GM12891 (cell line): ENCODE measurements around the gene CLCNKA. TPM values are rescaled to one million over a fixed set of nuclear protein-coding genes. Genes with fewer than 3 reads are reported as not detected.
"Not testable (repeated sequence)": the region's sequence is repeated elsewhere in the genome, so short reads cannot be mapped to it uniquely, and the experiment has no call there.

Source experiments
- DNase-seq: peaks from one replicate; pipeline ENCODE4 v3.0.0; 2011; ENCODE audit warnings: low spot score; ENCODE audit not compliant: insufficient read length
- FAIRE-seq: peaks from 2 replicates; lab custom pipeline; 2011; peaks lifted over from hg19 to GRCh38; lab: Jason Lieb, UNC
- PAX5 ChIP-seq: IDR thresholded peaks from 2 replicates; pipeline ENCODE4 v1.6.1; 2011; ENCODE audit warnings: low read length, moderate library complexity, mild to moderate bottlenecking; ENCODE audit not compliant: insufficient read depth, severe bottlenecking
- POLR2A ChIP-seq: IDR thresholded peaks from 2 replicates; pipeline ENCODE4 v1.6.1; 2011; ENCODE audit warnings: low read depth, low read length, control low read depth
- POLR2AphosphoS5 ChIP-seq: IDR thresholded peaks from 2 replicates; pipeline ENCODE4 v1.6.1; 2011; ENCODE audit warnings: low read depth, low read length, control low read depth
- POU2F2 ChIP-seq: IDR thresholded peaks from 2 replicates; pipeline ENCODE4 v1.6.1; 2011; ENCODE audit warnings: low read depth, mild to moderate bottlenecking, control low read depth, low read length, moderate library complexity
- SPI1 ChIP-seq: IDR thresholded peaks from 2 replicates; pipeline ENCODE4 v1.6.1; 2011; ENCODE audit warnings: low read depth, low read length, control low read depth
- TAF1 ChIP-seq: IDR thresholded peaks from 2 replicates; pipeline ENCODE4 v1.6.1; 2011; ENCODE audit warnings: low read depth, low read length, control low read depth
- polyA plus RNA-seq: library from polyadenylated mRNA; unstranded; fragments of >200 nt; gene quantifications from one replicate; pipeline ENCODE4 v1.2.1, GENCODE V29; 2012; ENCODE audit warnings: low read depth, missing spikeins, inconsistent platforms; ENCODE audit not compliant: missing spikeins

Gene CLCNKA
- 0.40 TPM for polyA plus RNA-seq

DNA sequence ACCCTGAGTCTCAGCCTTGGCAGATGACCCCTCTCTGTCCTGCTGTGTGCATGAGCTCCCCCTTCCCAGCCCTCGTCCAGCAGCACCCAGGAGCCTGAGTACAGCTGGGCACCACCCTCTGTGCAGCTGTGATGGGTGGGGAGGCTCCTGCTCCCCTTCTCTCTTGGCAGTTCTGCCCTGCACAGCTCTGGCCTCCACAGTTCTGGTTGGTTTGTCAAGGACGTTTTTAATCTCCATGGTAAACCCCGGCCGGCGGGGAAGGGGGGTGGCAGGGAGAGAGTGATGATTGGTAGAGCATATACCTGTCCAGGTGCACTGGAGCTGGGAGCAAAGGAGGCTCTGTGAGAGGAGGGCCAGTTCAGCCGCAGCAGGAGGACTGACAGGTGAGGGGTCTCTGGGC is at the start of gene CLCNKA:
CLCNKA (plus strand) TSS at position 356 of the 400 bp plus-strand sequence. CDS start 584 bp downstream, outside the sequence.
- no peak for TF ChIP-seq POLR2A
- no peak for TF ChIP-seq SPI1
- TF ChIP-seq POU2F2: no peak
- TF ChIP-seq PAX5: no peak
- TF ChIP-seq POLR2AphosphoS5: no peak
- no peak for TF ChIP-seq TAF1
- no peak for DNase-seq

DNA sequence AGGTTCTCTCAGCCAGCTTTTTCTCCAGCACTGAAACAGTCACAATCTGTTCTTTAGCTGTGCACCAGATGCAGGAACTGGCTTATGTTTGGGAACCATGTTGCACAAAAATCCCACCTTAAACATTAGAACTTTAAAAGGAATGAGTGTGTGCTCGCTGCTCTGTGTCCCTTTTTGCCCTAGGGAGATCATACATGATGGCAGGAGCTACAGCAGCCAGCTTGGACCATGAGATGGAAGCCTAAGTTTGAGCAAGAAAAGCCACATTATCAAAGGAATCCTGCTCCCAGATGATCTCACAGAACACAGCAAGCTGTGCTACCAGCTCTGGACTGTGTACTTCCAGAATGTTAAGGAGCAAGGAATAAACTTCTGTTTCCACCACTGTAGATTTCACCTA is 49.4 kb upstream of the CLCNKA start:
- TF ChIP-seq POU2F2 (no peak), SPI1 (no peak), POLR2A (no peak), PAX5 (no peak), TAF1 (no peak), POLR2AphosphoS5 (no peak)
- FAIRE-seq (no peak), DNase-seq (no peak)

More for the DNA sequence above, at the start of gene CLCNKA:
- no peak for FAIRE-seq

DNA sequence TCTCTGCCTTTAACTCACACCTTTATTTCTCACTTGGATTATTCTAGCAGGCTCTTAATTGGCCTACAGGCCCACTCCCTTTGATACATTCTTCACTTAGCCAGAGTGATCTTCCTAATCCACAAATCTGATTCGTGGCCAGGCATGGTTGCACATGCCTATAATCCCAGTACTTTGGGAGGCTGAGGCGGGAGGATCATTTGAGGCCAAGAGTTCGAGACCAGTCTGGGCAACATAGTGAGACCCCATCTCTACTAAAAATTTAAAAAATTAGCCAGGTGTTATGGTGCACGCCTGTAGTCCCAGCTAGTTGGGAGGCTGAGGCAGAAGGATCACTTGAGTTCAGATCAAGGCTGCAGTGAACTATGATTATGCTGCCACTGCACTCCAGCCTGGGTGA is 48.1 kb upstream of the CLCNKA start:
- FAIRE-seq: no peak
- TF ChIP-seq POLR2A (no peak), POU2F2 (no peak), TAF1 (no peak), POLR2AphosphoS5 (no peak), PAX5 (no peak), SPI1 (no peak)
- DNase-seq: no peak

DNA sequence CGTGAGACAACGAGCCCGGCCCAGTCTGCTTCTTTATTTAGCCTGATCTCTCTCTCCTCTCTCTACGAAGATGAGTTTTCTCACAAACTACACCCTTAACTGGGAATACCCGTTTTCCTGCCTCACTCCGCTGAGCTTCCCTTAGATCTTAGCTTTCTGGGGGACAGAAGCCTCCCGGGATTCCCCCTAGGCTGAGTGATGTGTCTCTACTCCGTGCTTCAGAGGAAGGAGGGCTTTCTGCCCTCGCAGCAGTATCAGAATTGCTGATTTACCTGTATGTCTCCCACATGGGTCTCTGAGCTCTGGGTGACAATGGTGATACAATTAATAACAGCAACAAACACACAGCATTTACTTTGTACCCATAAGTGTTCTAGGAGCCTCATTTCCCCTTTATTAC is 47.0 kb upstream of the CLCNKA start:
- no peak for DNase-seq
- no peak for FAIRE-seq
- TF ChIP-seq PAX5 (no peak), POLR2A (peak; percentile 5; the same call in 1 of the 2 replicates)

- peak; percentile 73 for DNase-seq
- FAIRE-seq: no peak
- no peak for TF ChIP-seq PAX5
- TF ChIP-seq POU2F2: 0 out of 2 replicates have a peak, but pooled peaks have one; percentile 16
- TF ChIP-seq TAF1: no peak
- TF ChIP-seq POLR2A: peak; percentile 27; the same call in 1 of the 2 replicates
- no peak for TF ChIP-seq SPI1
- TF ChIP-seq POLR2AphosphoS5: no peak
Measured at GRCh38 chr1:15975358-15975804, 46.5 kb upstream of the CLCNKA start.

DNA sequence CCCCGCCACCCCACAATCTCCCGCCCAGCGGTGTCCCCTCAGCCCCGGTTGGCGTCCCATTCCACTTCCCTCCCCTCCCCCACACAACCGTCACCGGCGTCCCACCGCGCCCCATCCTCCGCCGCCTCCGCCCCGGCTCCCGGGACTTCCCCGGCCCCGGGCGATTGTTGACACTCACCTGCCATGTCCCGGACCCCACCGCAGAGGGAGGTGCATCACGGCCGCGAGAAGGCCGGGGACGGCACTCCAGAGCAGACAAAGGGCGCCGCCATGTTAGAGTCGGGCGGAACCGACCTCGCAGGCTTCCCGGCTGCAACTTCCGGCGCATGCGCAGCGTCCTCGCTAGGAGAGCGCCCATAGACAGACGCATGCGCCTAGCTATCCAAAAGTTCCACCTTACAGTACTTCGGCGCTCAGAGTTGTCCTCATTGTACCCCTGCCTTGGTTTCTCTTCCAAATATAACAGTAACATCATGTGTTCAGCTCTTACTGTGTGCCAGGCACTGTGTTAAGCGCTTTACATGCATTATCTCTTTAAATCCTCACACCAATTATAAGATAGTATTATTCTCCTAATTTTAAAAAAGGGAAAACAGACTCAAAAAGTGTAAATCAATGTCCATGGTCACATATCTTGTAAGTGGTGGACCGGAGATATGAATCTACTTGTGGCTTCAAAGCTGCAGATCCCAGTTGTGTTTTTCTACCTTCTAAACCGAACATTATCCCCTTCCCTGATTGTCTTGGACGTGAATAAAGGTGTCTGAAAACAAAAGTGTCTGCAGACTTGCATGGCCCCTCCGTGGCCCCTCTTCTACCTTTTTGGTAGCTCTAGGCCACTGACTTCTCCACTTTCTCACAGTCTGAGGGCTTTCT is 45.8 kb upstream of the CLCNKA start, which contains the start of gene ZBTB17:
ZBTB17 (minus strand) TSS at position 297 of the 876 bp plus-strand sequence. CDS start 27,606 bp downstream, outside the sequence.
- TF ChIP-seq POU2F2 (no peak), TAF1 (0 out of 2 replicates have a peak, but pooled peaks have one; percentile 57), POLR2A (peak; percentile 46; the same call in 1 of the 2 replicates)
- FAIRE-seq (peak; percentile 96), DNase-seq (peak; percentile 89)

- not testable (repeated sequence) for DNase-seq, FAIRE-seq
Measured at GRCh38 chr1:15977947-15978346, 43.9 kb upstream of the CLCNKA start.

- no peak for FAIRE-seq
- no peak for TF ChIP-seq TAF1
- TF ChIP-seq POLR2AphosphoS5: no peak
- no peak for TF ChIP-seq PAX5
- TF ChIP-seq POU2F2: no peak
- no peak for TF ChIP-seq POLR2A
- no peak for TF ChIP-seq SPI1
Measured at GRCh38 chr1:15981679-15982078, 40.2 kb upstream of the CLCNKA start.

DNA sequence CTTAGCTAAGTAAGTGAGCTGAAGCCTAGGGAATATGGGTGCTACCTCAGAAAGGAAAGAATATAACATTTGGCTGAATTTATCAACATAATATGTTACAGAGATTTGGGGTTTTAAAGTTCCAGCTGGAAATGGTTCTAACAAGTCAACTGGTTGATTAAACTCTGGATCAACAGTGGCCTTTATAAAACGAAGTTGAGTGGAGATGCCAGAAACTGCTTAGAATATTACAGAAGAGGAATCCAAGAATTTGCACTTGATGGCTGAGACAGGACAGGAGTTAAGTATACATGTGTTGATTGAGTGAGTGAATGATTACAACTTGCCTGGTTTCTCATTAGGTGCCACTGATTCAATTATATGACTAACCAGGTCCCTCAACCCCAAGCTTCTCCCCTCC is 38.6 kb upstream of the CLCNKA start:
- TF ChIP-seq POLR2AphosphoS5 (no peak), PAX5 (no peak), POU2F2 (no peak), POLR2A (no peak), SPI1 (no peak), TAF1 (no peak)
- no peak for FAIRE-seq
- no peak for DNase-seq

More at GRCh38 chr1:15981679-15982078, 40.2 kb upstream of the CLCNKA start:
- DNase-seq: no peak
